ENCODE data around the gene CCDC93.

DNA sequence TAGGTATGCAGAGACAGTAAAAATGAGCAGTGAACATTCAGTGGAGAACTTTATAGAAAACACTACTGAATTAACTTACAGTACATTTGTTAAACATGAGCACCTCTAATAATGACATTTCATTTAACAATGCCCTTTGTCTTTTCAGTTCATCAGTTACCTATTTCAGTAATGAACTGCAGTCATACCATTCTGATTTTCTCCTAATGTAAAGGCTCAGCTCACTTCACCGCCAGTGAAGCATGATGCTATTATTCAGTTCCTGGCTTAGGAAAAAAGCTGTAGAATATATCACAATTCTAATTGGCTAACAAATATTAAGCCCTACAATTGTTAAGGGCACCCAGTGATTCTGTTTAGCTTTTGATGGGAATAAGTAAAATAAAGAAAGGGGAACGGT lies 37.1 kb upstream of the CCDC93 start:
- no peak for TF ChIP-seq POLR2A (IDR thresholded peaks at IDR 0.05)
- TF ChIP-seq CTCF (IDR thresholded peaks at IDR 0.05): no peak

Measured in ovary (tissue), 3 donors.